Stimulated activated CD4-positive, alpha-beta T cell treated with anti-CD3 and anti-CD28 coated beads, Interleukin-4, amount 100 ng/mL, for 48 hours (primary cell): ENCODE data around the gene TMEM191B.
"Not testable (repeated sequence)": the region's sequence is repeated elsewhere in the genome, so short reads cannot be mapped to it uniquely, and the experiment has no call there.

ENCODE experiments used
- DNase-seq, 2 donors: peaks; one replicate each; pipeline ENCODE4 v3.0.0-alpha.2; 2020; ENCODE audit warnings: low read depth in 2 of 2

TMEM191B gene

DNA sequence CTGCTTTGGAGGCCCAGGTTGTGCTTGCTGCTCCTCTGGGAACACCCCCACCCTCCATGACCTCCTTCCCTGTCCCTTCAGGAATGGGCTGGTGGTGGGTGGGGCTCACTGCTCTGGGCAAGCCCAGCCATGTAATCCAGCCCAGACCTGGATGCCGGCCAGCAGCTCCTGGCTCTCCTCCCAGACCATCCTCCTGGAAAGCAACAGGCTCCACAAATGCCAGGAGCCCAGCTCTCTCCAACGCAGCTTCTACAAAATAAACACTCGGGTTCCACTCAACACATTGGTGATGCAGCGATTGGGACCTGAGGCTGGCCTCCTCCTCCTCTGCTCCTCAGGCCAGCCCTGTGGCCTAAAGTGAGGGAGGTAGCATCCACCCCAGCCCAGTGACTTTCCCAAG is 30.9 kb downstream of the TMEM191B start:
- DNase-seq = not testable (repeated sequence)

DNA sequence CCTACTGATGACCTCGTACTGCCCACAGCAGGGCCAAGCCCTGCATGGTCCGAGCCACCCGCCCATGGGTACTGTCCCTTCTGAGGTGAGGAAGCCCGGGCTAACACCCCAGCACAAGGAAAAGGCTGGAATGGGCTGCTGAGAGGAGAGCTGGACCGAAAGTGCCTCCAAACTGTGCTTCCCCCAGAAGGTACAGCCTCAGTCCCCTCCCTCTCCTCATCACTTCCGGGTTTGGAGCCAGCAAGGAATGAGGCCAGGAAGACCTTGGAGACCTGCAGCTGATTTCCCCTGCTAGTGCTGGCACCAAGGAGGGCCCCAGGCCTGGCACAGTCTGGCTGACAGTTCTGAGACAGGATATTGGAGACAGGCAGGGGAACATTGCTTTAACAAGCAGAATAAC is 31.3 kb downstream of the TMEM191B start:
- not testable (repeated sequence) for DNase-seq

DNA sequence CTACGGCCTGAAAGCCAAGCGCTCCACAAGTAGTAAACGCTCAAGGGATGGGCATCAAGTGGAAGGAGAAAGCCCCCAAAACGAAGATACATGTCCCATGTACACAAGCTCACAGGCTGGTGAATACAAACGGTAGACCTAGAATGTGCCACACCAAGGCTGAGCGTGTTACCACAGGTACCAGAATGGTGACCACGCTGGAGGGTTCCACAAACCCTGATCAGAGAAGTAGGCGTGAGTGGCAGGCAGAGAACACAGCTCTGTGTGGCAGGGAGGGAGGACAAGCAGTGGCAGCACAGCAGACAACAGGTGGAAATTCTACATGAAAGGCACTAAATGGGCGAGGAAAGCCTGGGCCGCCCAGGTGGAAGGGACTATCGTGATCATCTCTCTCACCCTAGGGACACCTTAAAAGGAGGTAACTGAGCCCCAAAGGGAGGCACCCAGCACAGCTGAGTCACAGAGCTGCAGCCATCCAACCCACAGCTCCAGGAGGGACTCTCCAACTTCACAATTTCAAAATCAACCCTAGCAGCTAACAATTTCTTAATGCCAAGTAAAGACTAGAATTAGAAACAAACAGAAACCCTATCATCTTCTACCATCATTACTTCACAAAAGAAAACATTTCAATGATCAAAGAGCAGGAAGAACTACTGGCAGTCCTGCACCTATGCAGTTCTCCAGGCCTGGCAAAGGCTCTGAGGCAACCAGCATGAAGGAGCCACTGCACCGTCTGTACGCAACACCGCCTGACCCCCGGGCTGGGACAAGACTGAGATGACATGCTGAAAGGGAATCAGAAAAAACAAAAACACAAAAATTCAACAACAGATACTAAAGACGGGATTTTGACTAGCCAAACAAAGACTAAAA is 32.7 kb downstream of the TMEM191B start:
- DNase-seq = not testable (repeated sequence)

DNA sequence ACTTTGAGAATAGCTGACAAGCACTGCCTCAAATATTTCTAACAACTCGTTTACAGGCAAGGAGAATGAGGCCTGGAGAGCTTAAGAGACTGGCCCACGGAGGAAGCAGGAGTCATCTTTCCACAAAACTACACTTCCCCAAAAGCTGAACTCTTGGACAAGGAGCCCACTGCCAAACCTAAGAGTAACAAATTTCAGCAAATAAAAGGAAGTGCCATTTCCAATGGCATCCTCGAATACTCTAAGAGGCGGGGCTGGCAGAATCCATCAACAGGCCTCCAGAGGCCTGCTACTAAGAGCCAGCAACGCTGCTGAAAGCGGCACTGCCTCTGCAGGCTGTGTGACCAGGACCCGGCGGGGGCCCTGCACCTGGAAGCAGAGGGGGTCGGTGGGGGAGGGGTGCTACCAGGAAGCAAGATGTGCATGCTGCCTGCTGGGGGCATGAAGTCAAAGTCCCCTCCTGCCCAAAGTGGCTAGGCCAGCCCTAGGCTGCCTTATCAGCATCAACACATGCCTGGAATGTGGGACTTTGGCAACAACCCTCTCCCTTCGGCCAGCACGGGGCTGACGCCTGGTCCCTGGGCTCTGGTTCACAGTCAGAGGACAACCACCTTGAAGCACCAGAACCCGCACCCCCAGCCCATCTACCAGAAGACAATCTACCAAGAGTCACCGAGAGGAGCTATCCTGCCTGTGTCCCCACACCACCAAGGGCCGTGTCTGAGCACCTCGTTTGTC is 43.1 kb downstream of the TMEM191B start:
- not testable (repeated sequence) for DNase-seq

DNA sequence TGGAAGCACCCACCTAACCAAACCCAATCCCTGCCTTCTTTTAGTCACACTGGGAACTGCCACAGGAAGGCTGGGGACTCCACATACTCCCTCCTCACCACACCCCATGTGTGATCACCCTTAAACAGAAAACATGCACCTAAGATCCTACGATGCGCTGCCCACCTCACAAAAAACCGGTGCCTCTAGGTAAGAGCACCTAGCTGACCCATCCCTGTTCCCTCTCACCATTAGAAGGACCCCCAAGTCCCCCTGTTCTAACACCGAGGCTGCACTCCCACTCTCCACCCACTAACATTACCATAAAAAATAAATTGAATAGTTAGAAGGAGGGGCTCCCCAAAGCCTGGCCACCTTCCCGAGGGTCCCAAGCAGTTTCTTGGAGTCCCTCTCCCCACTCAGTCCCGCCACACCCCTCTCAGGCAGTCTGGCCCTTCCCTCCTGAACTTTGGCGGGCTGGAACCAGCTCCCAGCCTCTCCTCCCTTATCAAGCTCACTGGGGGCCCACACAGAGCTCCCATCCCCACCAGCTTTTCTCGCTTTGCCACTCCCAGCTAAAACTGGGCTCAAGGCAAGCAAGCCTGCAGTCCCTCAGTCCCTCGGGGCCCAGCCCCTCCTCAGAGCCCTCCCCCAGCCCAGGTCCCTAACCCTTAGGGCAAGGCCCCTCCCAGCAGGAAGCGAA is 46.0 kb downstream of the TMEM191B start:
- DNase-seq = not testable (repeated sequence)

DNA sequence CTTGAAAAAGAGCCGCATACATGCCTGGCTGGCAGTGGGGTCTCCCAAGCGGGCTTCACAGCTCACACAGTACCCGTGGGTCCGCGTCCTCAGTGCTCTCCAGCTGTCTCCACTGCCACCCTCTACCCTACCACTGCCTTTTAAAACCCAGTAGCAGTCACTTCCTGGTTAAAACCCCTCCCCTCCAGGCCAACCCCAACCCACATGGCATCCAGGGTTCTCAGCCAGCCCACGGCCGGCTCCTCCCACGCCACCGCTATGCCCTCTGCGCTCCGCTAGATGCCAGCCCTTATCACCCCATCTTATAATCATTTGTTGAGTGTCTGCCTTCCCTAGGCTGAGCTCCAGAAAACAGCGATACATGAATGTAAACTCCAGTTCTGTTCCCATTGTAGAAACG is 47.0 kb downstream of the TMEM191B start:
- not testable (repeated sequence) for DNase-seq

DNA sequence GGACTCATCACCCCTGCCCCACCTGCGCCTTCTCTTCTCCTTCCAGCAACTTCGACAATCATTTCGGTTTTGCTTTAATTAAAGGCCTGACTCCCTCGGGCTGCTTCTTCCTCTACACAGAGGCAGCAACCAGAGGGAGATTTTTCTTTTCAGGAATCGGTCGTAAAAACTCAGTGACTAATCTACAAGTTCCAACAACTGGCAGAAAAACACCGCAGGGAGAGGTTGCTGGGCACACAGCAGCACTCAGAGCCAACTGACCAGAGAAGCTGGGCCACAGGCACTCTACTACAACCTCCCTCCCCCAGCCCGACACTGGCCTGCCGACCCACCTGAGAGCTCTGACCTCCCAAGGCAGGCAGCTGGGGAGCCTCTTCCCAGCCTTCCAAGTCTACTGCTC is 48.1 kb downstream of the TMEM191B start:
- not testable (repeated sequence) for DNase-seq

DNA sequence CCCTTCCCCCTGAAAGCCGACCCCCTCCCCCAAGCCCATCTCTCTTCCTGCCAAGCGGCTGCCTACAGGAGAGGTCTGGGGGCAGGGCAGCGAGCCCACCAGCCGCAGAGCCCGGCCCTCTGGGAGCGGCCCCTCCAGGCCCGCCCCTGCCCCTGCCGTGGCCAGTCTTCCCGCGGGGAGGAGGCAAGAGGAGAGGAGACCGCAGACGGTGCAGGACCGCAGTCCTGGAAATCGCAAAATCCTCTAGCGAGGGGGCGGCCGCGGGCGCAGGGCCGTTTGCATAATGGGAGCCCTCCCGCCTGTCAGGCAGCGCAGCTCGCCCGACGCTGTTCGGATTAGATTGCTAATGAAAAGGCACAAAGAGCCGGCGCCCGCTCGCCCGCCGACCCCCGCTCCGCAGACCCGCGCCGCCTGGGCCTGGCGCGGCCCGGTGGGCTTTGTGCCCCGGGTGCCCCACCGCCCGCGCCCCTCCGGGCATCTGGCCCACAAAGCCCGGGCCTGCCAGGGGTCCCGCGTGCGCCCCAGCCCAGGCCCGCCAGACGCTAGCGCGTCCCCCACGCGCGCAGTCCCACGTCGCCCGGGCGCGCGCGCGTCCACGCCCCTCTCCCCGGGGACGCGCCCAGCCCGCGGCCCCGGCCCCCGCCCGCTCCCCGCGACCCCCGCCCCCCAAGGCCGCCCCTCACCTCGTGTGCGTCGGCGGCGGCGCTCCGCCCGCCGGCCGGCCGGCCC is 49.7 kb downstream of the TMEM191B start:
- not testable (repeated sequence) for DNase-seq

DNA sequence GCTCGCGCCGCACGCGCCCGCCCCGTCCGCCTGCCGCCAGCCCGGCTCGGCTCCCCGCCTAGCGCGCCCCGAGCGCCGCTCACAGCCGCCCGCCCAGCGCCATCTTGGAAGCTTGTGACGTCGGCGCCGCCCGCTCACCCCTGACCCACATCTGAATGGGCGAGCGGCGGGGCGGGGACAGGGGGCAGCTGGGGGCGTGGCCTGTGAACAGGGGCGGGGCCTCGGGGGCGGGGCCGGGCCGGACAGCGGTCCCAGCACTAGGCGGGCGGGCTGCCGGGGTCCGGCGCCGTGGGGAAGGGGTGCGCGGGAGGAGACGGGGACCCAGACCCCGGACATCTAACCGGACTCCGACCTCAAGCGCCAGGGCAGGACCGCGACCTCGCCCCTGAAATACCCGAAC is 50.2 kb downstream of the TMEM191B start:
- peak in 1 of 2 donors; percentile 24 for DNase-seq
